Stimulated activated CD4-positive, alpha-beta T cell treated with anti-CD3 and anti-CD28 coated beads, Interleukin-4, amount 100 ng/mL, for 4 hours (primary cell): ENCODE results near the gene CNOT3.

Source experiments
- DNase-seq, 2 experiments: peaks; one replicate each; pipeline ENCODE4 v3.0.0-alpha.2; 2020

Gene CNOT3

GRCh38 chr19:54123682-54124081 is 13.9 kb upstream of the CNOT3 start:
- DNase-seq = no peak

DNA sequence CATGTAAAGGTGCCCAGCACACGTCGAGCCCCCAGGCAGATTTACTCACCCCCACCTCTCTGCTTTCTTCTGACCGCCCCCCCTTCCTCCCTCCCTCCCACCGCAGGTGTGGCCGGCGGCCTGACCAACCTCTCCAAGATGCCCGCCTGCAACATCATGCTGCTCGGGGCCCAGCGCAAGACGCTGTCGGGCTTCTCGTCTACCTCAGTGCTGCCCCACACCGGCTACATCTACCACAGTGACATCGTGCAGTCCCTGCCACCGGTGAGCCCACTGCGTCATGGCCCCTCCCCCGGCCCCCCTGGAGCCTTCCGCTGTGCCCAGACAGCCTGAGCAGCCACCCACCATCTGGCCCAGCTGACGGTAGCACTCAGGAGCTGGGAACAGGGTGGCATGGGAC is 13.2 kb upstream of the CNOT3 start:
- no peak for DNase-seq

DNA sequence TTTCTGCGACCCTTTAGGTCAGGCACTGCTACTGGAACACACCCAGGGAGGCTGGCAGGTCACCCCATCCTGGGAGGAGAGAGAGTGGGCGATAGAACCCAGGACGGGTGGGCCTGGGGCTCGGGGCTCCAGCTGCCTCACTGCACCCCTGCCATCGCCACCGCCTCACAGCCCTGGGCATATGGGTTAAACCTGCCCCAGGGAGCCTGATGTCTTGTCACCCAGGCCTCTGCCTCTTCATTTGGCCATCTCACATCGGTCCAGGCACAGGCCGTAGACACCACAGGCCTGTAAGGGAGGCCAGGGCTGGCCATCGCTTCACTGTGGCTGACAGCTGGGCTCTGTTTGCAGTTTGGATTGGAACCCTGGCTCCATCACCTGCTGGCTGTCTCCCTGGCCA is 11.8 kb upstream of the CNOT3 start:
- no peak for DNase-seq

DNA sequence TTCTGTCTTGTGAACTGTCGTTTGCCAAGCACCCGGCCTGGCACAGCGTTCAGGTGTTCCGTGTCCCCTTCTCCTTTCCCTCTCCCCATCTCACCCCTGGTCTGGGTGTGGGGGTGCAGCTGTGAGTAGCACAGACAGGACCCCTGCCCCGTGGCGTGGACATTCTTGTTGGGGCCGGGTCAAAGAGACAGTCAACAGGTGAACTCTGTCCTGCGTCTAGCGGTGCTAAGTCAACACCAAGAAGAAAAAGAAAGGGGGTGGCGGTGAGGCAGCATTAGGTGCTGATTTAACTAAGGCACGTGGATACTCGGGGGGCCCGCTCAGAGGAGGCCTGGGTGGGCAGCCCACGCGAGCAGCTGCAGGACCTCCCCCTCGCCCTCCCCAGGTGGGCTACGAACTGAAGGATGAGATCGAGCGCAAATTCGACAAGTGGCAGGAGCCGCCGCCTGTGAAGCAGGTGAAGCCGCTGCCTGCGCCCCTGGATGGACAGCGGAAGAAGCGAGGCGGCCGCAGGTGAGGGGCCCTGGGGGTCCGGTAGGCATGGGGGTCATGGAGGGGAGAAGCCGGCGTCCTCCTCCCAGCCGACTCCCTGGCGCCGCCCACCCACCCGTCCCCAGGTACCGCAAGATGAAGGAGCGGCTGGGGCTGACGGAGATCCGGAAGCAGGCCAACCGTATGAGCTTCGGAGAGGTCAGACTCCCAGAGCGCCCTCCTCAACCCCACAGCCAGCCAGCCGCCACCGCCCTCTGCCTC is 9.7 kb upstream of the CNOT3 start:
- no peak for DNase-seq

DNA sequence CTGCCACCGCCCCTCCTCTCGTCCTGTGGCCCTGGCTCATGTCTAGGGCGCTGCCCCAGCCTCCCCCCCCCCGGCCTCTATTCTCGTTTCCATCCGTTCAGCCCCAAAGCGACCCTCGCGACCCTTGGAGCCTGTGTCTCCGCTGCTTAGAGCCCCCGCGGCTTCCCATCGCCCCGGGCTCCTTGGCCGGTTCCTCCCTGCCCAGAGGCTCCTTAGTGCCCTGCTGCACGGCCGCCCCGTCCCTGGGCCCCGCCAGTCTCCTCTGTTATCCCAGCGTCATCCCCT is 9.2 kb upstream of the CNOT3 start:
- DNase-seq = no peak

DNA sequence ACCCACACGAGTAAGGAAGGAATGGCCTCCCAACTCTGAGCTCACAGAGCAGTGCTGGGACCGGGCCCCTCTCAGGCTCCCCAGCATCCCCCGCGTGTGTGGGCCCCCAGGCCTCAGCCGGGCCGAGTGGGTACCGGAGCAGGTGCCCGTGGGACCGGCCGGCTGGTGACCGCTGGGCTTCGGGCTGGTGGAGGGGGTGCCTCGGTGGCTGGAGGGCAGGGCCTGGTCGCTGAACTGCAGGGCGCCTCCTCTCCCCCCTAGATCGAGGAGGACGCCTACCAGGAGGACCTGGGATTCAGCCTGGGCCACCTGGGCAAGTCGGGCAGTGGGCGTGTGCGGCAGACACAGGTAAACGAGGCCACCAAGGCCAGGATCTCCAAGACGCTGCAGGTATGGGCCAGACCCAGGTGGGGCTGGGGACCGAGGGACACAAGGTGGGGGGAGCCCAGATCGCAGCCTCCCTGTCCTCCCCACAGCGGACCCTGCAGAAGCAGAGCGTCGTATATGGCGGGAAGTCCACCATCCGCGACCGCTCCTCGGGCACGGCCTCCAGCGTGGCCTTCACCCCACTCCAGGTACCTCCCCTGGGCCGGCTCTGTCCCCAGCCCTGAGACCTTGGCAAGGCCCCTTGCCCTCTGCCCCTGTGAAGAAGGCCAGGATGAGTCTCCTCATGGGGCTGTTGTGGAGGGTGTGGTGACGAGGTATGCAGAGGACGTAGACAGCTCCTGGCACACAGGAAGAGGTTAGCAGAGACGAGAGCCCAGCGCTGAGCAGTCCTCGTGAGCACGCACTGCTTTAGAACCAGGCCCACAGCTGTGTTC is 8.6 kb upstream of the CNOT3 start:
- DNase-seq = no peak

- no peak for DNase-seq
Observed at GRCh38 chr19:54129617-54129996, 8.0 kb upstream of the CNOT3 start.

DNA sequence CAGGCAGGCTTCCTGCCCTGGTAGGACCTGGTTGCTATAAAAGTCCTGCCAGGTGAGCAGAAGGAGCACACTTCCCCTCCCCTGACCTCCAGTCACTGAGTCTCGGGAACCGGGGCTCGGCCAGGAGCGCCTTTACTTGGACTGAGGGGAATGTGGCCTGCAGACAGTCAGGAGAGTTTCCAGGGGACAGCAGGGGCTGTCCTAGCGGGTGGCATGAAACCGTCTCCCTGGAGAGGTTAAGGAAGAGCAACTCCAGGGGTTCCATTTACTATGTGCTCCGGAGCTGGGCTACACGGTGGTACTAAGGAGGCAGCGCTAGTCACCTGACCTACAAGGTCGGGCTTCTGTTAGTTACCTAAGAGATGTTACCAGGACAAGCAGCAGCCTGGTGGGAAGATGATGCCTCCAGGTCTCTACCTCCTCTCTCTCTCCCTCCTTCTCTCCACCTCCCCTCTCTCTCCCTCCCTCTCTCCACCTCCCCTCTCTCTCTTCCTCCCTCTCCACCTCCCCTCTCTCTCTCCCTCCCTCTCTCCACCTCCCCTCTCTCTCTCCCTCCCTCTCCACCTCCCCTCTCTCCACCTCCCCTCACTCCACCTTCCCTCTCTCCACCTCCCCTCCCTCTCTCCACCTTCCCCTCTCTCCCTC is 4.1 kb upstream of the CNOT3 start:
- no peak for DNase-seq

DNA sequence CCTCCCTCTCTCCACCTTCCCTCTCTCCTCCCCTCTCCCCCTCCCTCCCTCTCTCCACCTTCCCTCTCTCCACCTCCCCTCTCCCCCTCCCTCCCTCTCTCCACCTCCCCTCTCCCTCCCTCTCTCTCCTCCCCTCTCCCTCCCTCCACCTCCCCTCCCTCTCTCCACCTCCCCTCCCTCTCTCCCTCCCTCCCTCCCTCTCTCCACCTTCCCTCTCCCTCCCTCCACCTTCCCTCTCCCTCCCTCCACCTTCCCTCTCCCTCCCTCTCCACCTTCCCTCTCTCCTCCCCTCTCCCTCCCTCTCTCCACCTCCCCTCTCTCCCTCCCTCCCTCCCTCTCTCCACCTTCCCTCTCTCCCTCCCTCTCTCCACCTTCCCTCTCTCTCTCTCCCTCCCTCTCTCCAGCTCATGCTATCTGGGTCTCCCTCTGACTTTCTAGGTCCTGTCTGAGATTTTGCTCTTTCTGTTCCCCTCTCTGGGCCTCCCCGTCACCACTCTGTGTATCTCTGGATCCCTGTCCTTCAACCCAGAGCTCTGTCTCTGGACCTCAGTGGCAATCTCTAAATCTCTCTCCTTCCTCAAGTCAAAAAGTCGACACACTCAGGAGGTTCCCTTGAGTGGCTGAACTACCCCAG is 3.5 kb upstream of the CNOT3 start:
- DNase-seq = no peak

DNA sequence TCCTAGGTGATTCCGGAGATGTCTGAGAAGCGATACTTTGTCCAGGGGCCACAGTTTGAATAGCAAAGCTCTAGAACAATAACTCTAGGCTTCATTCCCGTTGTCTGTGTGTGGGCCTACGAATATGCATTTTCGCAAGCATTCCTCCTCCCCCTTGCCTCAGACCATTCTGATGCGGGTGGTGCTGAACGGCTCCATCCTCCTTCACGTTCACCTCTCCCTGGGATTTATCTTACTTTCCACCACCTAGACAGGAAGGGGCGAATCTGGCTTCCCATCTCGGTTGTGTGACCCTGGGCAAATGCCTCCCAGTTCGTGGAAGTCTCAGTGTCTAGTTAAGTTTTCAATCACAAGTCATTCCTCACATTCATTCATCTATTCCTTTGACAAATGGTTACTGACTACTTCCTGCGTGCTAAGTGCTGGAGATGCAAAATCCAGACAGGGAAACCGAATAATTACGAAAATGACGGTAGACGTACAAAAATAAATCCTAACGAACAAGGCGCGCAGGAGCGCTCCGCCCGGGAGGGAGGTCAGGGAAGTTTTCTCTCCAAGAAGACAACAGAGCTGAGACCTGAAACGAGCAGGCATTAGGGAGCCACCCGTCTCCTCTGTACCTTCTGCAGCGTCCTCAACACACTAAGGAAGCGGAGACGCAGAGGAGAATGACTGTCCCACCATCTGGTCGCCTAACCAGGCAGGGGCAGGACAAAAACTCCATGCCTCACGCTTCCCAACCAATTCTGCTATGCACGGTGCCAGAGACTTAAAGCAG is 1.3 kb upstream of the CNOT3 start:
- DNase-seq = no peak

DNA sequence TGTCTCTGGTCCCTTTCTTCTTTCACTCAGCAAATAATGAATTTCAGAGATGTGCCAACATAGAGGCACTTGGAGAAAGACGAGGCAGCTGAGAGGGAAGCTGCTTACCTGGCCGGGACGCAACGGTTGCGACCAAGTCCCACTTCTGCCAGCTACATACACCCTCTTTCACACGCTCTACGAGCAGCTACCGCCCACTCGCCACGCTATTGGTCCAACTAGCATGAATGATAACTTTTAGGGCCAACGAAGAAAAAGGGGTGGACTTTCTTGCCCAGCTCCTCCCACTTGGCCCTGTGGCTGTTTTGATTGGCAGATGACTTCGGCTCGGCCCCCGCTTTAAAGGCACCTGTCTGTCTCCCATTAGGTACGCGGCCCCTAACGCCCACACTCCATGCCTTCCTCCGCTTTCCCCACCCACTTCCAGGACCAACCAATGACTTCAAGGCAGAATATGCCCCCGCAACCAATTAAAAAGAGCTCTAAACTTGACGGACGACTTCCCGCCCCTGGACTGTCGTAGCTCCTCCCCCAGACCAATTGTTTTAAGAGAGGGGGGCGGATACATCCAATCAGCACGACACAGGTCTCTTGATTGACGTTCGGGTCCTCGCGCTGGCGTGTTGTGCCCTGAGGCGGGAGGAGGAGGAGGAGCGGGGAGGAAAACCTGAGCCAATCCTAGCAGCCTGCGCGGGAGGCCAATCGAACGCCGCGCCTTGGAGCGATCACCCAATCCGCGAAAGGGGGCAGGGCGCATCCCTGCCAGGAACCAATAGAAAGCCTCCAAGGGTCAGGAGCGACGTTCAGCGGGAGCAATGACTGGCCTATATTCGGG is 481 bp upstream of the CNOT3 start:
- peak; percentile 95 to 100 for DNase-seq

DNA sequence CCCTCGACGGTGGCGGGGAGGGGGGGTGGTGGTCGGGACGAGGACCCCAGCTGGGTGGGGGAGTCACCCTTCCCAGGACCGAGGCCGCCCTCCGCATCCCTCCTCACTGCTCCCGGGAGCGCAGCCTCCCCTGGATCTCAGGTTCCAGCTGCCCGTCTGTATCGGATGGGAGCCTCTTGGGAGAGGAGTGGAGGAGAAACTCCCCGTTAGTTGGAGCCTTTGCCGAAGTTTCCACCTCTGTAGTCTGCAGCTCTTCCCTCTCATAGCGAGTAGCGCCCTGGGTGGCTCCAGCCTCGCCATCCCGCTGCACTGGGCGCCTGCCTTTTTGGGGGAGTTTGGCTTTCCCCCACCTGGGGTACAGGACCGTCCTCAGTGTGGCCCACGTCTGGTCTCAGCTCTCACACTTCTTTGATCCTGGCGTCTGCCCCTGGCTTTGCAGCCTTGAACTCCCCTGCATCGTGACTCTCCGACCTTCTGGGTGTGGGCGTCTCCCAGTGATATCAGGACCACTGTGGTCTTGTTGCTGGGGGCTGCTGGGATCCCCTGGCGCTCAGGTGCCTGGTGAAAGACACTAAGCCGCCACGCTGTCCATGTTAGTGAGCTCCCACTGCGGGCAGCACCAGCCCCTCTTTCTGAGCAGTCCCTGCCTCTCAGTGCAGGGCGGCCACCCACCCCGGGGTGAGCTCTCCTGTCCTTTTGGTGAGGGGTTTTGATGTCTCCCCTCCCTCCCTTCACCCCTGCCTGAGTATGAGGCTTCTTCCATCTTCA is 1.1 kb downstream of the CNOT3 start:
- DNase-seq = no peak

- DNase-seq = no peak
Observed at GRCh38 chr19:54141356-54141755, 3.8 kb downstream of the CNOT3 start.

GRCh38 chr19:54142166-54142780 is 4.7 kb downstream of the CNOT3 start:
- DNase-seq = no peak

DNA sequence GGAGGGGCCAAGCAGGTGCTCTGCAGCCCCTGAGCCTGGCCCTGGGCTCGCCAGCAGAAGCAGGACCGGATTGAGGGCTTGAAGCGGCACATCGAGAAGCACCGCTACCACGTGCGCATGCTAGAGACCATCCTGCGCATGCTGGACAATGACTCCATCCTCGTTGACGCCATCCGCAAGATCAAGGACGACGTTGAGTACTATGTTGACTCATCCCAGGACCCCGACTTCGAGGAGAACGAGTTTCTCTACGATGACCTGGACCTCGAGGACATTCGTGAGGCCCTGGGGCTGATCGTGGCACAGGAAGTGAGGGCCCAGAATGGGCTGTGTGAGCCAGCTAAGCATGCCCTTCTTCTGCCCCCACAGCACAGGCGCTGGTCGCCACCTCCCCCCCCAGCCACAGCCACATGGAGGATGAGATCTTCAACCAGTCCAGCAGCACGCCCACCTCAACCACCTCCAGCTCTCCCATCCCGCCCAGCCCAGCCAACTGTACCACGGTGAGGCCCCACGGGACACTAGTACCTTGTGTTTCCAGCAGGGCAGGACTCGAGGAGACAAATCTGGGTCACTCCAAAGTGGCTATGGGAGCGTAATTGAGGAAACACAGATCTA is 8.1 kb downstream of the CNOT3 start:
- no peak for DNase-seq

GRCh38 chr19:54147676-54148075 is 10.1 kb downstream of the CNOT3 start:
- no peak for DNase-seq

GRCh38 chr19:54148158-54148557 is 10.6 kb downstream of the CNOT3 start:
- DNase-seq = no peak

DNA sequence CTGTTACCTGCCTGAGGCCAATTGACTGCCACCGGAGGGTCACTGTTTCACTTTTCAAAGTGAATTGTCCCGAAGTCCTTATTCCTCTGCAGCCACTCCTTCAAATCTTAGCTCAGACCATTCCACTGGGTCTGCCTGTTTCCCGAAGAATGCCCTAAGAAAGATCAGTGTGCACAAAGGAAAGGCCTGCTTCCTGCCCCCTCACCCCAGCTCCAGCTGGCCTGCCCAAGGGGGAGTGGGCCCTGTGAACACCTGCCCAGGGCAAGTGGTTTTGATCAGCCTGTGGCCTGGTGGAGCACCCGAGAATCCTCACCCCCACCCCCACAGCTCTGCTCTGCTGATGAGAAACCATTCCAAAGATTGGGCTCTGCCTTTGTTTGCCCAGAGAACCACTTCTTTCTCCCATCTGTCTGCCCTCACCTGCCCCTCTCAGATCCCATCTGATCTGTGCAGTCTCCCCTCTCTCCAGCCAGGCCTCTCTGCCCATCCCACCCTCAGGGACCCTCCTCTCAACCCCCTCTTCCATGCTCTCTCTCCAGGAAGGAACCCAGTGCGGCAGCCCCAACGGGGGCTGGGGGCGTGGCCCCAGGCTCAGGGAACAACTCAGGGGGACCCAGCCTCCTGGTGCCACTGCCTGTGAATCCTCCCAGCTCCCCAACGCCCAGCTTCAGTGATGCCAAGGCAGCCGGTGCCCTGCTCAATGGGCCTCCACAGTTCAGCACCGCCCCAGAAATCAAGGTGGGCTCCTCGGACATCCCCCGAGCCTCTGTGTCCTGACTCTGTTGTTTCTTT is 11.7 kb downstream of the CNOT3 start:
- no peak for DNase-seq

DNA sequence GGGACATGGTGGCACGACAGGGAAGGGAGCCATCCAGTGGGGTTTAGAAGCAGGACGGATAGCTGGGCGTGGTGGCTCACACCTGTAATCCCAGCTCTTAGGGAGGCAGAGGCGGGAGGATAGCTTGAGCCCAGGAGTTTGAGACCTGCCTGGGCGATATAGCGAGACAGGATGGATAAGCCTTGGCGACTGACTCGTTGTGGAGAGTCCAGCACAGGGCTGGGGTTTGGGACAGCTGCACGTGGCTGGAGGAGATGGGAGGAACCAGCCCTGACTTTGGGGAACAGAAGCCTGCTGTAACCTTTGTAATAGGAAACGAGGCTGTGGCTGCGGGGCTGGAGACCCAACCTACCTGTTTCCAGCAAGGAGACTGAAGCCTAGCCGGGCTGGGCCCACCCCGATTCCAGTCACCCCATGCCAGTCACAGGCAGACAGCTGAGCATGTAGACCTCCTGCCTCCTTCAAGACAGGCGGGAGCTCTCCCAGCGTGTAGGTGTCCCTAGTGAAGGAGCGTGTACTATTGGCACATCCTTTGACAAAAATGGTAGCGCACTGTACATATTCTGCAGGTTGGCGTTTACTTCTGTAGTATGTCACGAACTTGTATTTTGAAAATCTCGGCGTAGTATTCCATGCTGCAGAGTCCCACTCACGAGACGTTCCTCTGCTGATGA is 13.9 kb downstream of the CNOT3 start:
- no peak for DNase-seq
